ENCODE results near the gene DACH1.

DACH1 gene

GRCh38 chr13:71803066-71803465 lies 63.9 kb downstream of the DACH1 start:
- Histone ChIP-seq H2AK5ac (ENCODE audit: low read depth, low read length) (no peak overlapping the region), H2AFZ (ENCODE audit: low read length) (no peak overlapping the region), H3K9me3 (replicated peaks in 1 of 2; ENCODE audit: control insufficient read depth in 2 of 2, insufficient read depth in 1 of 2, low read depth in 1 of 2, low read length in 2 of 2) (no peaks in the 10 kb centered on the region), H2BK5ac (ENCODE audit: low read length) (no peak overlapping the region), H3K4me1 (ENCODE audit: control insufficient read depth in 2 of 2, insufficient read depth in 1 of 2, low read depth in 1 of 2, low read length in 2 of 2) (peaks cover 5% of the 10 kb centered on the region in 2 donors), H3K23ac (ENCODE audit: low read depth, low read length, poor library complexity) (no peak overlapping the region), H3K27ac (replicated peaks; ENCODE audit: low read length) (no peak overlapping the region), H2BK120ac (ENCODE audit: low read depth, low read length) (no peak overlapping the region), H3K4me2 (ENCODE audit: insufficient read depth, low read length, poor library complexity, severe bottlenecking) (no peak overlapping the region), H3K14ac (ENCODE audit: low read length) (no peak overlapping the region), H3K4me3 (ENCODE audit: low read length in 2 of 2) (no peak overlapping the region), H2BK15ac (ENCODE audit: low read length) (no peak overlapping the region), H2BK12ac (ENCODE audit: low read length) (no peak overlapping the region), H4K91ac (ENCODE audit: low read depth, low read length, poor library complexity) (no peak overlapping the region), H3K27me3 (ENCODE audit: control insufficient read depth in 3 of 3, insufficient read depth in 3 of 3, low read depth in 1 of 3, low read length in 3 of 3) (no peaks in the 10 kb centered on the region), H3K9ac (ENCODE audit: low read depth, low read length, poor library complexity) (no peak overlapping the region), H3K4ac (ENCODE audit: low read length) (no peak overlapping the region), H3K79me1 (ENCODE audit: low read depth, low read length) (no peaks in the 10 kb centered on the region), H3K18ac (ENCODE audit: low read length) (no peak overlapping the region), H3K36me3 (replicated peaks in 1 of 2; ENCODE audit: control insufficient read depth in 2 of 2, insufficient read depth in 2 of 2, low read length in 2 of 2) (no peaks in the 10 kb centered on the region), H4K8ac (ENCODE audit: low read depth, low read length) (no peak overlapping the region)
- no CpG with 5 or more reads among the region's 2 CpGs for WGBS, 2 donors (ENCODE audit: extremely low coverage in 2 of 2, insufficient read length in 2 of 2, insufficient replicate concordance in 1 of 2)
- no peak for DNase-seq (ENCODE audit: low spot score)

DNA sequence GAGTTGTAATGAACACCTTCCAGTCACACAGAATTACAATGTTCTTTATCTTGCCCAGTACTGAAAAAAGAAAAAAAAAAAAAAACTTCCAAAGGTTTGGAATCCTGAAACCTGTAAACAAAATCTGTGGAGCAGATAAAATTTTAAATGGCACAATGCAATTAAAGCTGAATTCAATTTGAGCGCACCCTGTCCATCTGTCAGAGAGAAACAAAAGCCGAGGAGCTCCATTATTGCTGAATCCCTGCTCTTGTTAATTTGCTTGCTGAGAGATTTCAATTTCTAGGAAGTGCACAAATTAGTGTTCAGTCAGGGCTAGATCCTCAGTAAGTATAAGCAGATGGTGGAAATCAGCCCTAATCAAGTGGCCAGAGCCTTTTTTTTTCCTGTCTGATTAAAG lies 65.2 kb downstream of the DACH1 start:
- Histone ChIP-seq H3K23ac (ENCODE audit: low read depth, low read length, poor library complexity) (no peak overlapping the region), H3K36me3 (replicated peaks in 1 of 2; ENCODE audit: control insufficient read depth in 2 of 2, insufficient read depth in 2 of 2, low read length in 2 of 2) (no peaks in the 10 kb centered on the region), H3K4me3 (ENCODE audit: low read length in 2 of 2) (no peak overlapping the region), H4K8ac (ENCODE audit: low read depth, low read length) (no peak overlapping the region), H4K91ac (ENCODE audit: low read depth, low read length, poor library complexity) (no peak overlapping the region), H2AK5ac (ENCODE audit: low read depth, low read length) (no peak overlapping the region), H3K27ac (replicated peaks; ENCODE audit: low read length) (peak overlapping the region; percentile 73), H3K18ac (ENCODE audit: low read length) (no peak overlapping the region), H3K14ac (ENCODE audit: low read length) (no peak overlapping the region), H3K4me2 (ENCODE audit: insufficient read depth, low read length, poor library complexity, severe bottlenecking) (no peak overlapping the region), H3K4ac (ENCODE audit: low read length) (no peak overlapping the region), H2BK12ac (ENCODE audit: low read length) (no peak overlapping the region), H3K79me1 (ENCODE audit: low read depth, low read length) (no peaks in the 10 kb centered on the region), H2BK5ac (ENCODE audit: low read length) (no peak overlapping the region), H3K9me3 (replicated peaks in 1 of 2; ENCODE audit: control insufficient read depth in 2 of 2, insufficient read depth in 1 of 2, low read depth in 1 of 2, low read length in 2 of 2) (no peaks in the 10 kb centered on the region), H2BK120ac (ENCODE audit: low read depth, low read length) (no peak overlapping the region), H2AFZ (ENCODE audit: low read length) (no peak overlapping the region), H3K27me3 (ENCODE audit: control insufficient read depth in 3 of 3, insufficient read depth in 3 of 3, low read depth in 1 of 3, low read length in 3 of 3) (no peaks in the 10 kb centered on the region), H2BK15ac (ENCODE audit: low read length) (no peak overlapping the region), H3K9ac (ENCODE audit: low read depth, low read length, poor library complexity) (no peak overlapping the region), H3K4me1 (ENCODE audit: control insufficient read depth in 2 of 2, insufficient read depth in 1 of 2, low read depth in 1 of 2, low read length in 2 of 2) (peaks cover 5% of the 10 kb centered on the region in 2 donors)
- WGBS, 2 donors (ENCODE audit: extremely low coverage in 2 of 2, insufficient read length in 2 of 2, insufficient replicate concordance in 1 of 2) = no CpG with 5 or more reads among the region's 2 CpGs
- DNase-seq (ENCODE audit: low spot score) = peak; percentile 49

GRCh38 chr13:71801165-71801760 lies 65.7 kb downstream of the DACH1 start:
- Histone ChIP-seq H3K36me3 (replicated peaks in 1 of 2; ENCODE audit: control insufficient read depth in 2 of 2, insufficient read depth in 2 of 2, low read length in 2 of 2) (no peaks in the 10 kb centered on the region), H3K4me1 (ENCODE audit: control insufficient read depth in 2 of 2, insufficient read depth in 1 of 2, low read depth in 1 of 2, low read length in 2 of 2) (peaks cover 5% of the 10 kb centered on the region in 2 donors), H2BK15ac (ENCODE audit: low read length) (no peak overlapping the region), H3K4me3 (ENCODE audit: low read length in 2 of 2) (no peak overlapping the region), H3K18ac (ENCODE audit: low read length) (no peak overlapping the region), H3K9ac (ENCODE audit: low read depth, low read length, poor library complexity) (no peak overlapping the region), H2BK12ac (ENCODE audit: low read length) (no peak overlapping the region), H3K14ac (ENCODE audit: low read length) (no peak overlapping the region), H2AFZ (ENCODE audit: low read length) (no peak overlapping the region), H3K27me3 (ENCODE audit: control insufficient read depth in 3 of 3, insufficient read depth in 3 of 3, low read depth in 1 of 3, low read length in 3 of 3) (no peaks in the 10 kb centered on the region), H4K91ac (ENCODE audit: low read depth, low read length, poor library complexity) (no peak overlapping the region), H2BK120ac (ENCODE audit: low read depth, low read length) (no peak overlapping the region), H3K79me1 (ENCODE audit: low read depth, low read length) (no peaks in the 10 kb centered on the region), H3K23ac (ENCODE audit: low read depth, low read length, poor library complexity) (no peak overlapping the region), H3K27ac (replicated peaks; ENCODE audit: low read length) (peak overlapping the region; percentile 73), H3K4ac (ENCODE audit: low read length) (no peak overlapping the region), H4K8ac (ENCODE audit: low read depth, low read length) (no peak overlapping the region), H3K9me3 (replicated peaks in 1 of 2; ENCODE audit: control insufficient read depth in 2 of 2, insufficient read depth in 1 of 2, low read depth in 1 of 2, low read length in 2 of 2) (no peaks in the 10 kb centered on the region), H3K4me2 (ENCODE audit: insufficient read depth, low read length, poor library complexity, severe bottlenecking) (no peak overlapping the region), H2AK5ac (ENCODE audit: low read depth, low read length) (no peak overlapping the region), H2BK5ac (ENCODE audit: low read length) (no peak overlapping the region)
- WGBS, 2 donors (ENCODE audit: extremely low coverage in 2 of 2, insufficient read length in 2 of 2, insufficient replicate concordance in 1 of 2) = no CpG with 5 or more reads among the region's 3 CpGs
- DNase-seq (ENCODE audit: low spot score) = no peak

DNA sequence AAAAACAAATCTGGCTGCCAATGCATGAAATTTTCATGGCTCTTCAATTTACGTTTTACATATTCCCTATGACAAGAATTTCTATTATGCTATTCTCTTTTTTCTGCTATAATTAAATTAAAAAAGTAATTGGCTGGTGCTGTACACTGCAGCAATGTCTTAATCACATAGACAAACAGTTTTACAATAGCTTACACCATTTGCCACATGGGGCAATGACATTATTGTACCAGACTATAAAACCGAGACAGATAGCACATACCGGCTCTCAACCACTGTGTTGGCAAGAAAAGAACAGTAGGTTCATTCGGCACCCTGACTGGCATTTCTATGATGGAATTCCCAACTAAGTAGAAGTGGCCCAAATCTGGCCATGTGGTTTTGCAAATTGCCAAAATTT lies 67.7 kb downstream of the DACH1 start:
- Histone ChIP-seq H2BK5ac (ENCODE audit: low read length) (no peak overlapping the region), H3K4ac (ENCODE audit: low read length) (no peak overlapping the region), H3K27ac (replicated peaks; ENCODE audit: low read length) (no peak overlapping the region), H2BK15ac (ENCODE audit: low read length) (no peak overlapping the region), H3K9ac (ENCODE audit: low read depth, low read length, poor library complexity) (no peak overlapping the region), H2BK120ac (ENCODE audit: low read depth, low read length) (no peak overlapping the region), H4K8ac (ENCODE audit: low read depth, low read length) (no peak overlapping the region), H3K36me3 (replicated peaks in 1 of 2; ENCODE audit: control insufficient read depth in 2 of 2, insufficient read depth in 2 of 2, low read length in 2 of 2) (no peaks in the 10 kb centered on the region), H3K4me3 (ENCODE audit: low read length in 2 of 2) (no peak overlapping the region), H3K14ac (ENCODE audit: low read length) (no peak overlapping the region), H3K79me1 (ENCODE audit: low read depth, low read length) (no peaks in the 10 kb centered on the region), H3K4me2 (ENCODE audit: insufficient read depth, low read length, poor library complexity, severe bottlenecking) (no peak overlapping the region), H3K18ac (ENCODE audit: low read length) (no peak overlapping the region), H3K9me3 (replicated peaks in 1 of 2; ENCODE audit: control insufficient read depth in 2 of 2, insufficient read depth in 1 of 2, low read depth in 1 of 2, low read length in 2 of 2) (no peaks in the 10 kb centered on the region), H2AK5ac (ENCODE audit: low read depth, low read length) (no peak overlapping the region), H4K91ac (ENCODE audit: low read depth, low read length, poor library complexity) (no peak overlapping the region), H2BK12ac (ENCODE audit: low read length) (no peak overlapping the region), H3K4me1 (ENCODE audit: control insufficient read depth in 2 of 2, insufficient read depth in 1 of 2, low read depth in 1 of 2, low read length in 2 of 2) (peaks cover 5% of the 10 kb centered on the region in 2 donors), H3K23ac (ENCODE audit: low read depth, low read length, poor library complexity) (no peak overlapping the region), H2AFZ (ENCODE audit: low read length) (no peak overlapping the region), H3K27me3 (ENCODE audit: control insufficient read depth in 3 of 3, insufficient read depth in 3 of 3, low read depth in 1 of 3, low read length in 3 of 3) (no peaks in the 10 kb centered on the region)
- no peak for DNase-seq (ENCODE audit: low spot score)
- WGBS, 2 donors (ENCODE audit: extremely low coverage in 2 of 2, insufficient read length in 2 of 2, insufficient replicate concordance in 1 of 2) = no CpG with 5 or more reads among the region's 4 CpGs
